ENCODE results near the gene CCR5AS.

DNA sequence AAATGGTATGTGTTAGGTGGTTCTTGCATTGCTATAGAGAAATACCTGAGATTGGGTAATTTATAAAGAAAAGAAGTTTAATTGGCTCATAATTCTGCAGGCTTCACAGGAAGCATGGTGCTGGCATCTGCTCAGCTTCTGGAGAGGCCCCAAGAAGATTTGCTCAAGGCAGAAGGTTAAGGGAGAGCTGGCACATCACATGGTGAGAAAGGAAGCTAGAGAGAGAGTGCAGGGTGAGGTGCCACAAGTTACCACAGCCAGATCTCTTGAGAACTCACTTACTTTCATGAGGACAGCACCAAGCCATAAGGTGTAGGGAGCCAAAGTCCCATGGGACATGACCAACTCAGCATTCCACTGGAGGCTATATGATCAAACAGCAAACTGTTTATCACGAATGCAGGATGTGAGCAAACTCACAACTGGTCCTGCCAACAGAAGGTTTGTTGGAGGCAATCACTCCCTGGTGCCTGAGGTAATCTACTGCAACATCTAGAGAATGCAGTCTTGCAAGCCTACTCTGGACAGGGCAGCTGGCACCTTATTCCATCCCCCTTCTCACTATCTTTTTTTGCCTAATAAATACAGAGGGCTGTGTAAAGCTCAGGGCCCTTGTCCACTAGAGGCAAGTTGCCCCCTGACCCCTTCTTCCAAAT lies 81.1 kb downstream of the CCR5AS start:
- TF ChIP-seq, protein P1, sequence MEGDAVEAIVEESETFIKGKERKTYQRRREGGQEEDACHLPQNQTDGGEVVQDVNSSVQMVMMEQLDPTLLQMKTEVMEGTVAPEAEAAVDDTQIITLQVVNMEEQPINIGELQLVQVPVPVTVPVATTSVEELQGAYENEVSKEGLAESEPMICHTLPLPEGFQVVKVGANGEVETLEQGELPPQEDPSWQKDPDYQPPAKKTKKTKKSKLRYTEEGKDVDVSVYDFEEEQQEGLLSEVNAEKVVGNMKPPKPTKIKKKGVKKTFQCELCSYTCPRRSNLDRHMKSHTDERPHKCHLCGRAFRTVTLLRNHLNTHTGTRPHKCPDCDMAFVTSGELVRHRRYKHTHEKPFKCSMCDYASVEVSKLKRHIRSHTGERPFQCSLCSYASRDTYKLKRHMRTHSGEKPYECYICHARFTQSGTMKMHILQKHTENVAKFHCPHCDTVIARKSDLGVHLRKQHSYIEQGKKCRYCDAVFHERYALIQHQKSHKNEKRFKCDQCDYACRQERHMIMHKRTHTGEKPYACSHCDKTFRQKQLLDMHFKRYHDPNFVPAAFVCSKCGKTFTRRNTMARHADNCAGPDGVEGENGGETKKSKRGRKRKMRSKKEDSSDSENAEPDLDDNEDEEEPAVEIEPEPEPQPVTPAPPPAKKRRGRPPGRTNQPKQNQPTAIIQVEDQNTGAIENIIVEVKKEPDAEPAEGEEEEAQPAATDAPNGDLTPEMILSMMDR (IDR thresholded peaks at IDR 0.05 in 4 of 5, conservative IDR thresholded peaks at IDR 0.05 in 1 of 5) = no peak
- no peak for TF ChIP-seq POLR2A (IDR thresholded peaks at IDR 0.05)
